Measurements from ENCODE around the gene FKBP15.
A peak's percentile ranks its signal among the peaks of the same experiment; 100 is the strongest.

The FKBP15 gene

DNA sequence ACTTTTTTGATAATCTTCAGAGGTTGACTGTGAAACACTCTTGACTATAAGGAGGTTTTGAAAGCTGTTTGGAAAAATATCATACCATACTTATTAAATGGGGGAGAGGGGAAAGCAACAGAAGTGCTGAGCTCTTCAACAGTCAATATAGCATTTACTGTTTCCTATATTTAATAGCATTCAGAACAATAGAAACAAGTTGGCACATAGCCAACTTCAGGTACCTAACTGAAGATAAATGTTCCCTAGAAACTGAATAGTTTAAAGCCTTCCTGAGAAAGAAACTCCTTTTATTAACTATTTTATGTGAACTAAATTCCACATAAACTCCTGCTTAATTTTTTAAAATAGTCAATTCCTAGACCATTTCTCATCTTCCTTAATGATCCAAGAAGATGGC, 26.6 kb upstream of the FKBP15 start:
- TF ChIP-seq, protein P1, sequence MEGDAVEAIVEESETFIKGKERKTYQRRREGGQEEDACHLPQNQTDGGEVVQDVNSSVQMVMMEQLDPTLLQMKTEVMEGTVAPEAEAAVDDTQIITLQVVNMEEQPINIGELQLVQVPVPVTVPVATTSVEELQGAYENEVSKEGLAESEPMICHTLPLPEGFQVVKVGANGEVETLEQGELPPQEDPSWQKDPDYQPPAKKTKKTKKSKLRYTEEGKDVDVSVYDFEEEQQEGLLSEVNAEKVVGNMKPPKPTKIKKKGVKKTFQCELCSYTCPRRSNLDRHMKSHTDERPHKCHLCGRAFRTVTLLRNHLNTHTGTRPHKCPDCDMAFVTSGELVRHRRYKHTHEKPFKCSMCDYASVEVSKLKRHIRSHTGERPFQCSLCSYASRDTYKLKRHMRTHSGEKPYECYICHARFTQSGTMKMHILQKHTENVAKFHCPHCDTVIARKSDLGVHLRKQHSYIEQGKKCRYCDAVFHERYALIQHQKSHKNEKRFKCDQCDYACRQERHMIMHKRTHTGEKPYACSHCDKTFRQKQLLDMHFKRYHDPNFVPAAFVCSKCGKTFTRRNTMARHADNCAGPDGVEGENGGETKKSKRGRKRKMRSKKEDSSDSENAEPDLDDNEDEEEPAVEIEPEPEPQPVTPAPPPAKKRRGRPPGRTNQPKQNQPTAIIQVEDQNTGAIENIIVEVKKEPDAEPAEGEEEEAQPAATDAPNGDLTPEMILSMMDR (IDR thresholded peaks at IDR 0.05; ENCODE audit: control insufficient read depth, extremely low read depth, insufficient read depth): no peak
- no peak overlapping the region for H3K4me3 ChIP-seq (ENCODE audit: low read depth, low read length)
- no peak for DNase-seq (ENCODE audit: low read depth)

DNA sequence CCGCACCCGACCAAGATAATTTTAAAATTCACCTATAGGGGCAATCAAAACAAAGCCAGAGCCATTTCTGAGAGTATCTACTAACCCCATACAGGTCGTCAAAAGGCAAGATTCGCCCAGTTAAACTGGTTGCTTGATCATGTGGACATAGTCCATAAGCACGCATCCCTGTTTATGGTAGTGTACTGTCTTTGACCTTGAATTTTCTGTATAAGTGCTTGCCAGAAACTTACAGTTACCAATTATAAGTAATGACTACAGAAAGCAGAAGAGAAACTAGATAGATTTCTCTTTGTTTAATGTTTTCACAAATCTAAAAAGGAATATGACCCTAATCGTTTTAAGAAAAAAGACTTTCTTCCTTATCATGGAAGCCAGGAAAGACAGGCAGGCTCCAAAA, 25.9 kb upstream of the FKBP15 start:
- H3K4me3 ChIP-seq (ENCODE audit: low read depth, low read length): no peak overlapping the region
- no peak for DNase-seq (ENCODE audit: low read depth)
- TF ChIP-seq, protein P1 (IDR thresholded peaks at IDR 0.05; ENCODE audit: control insufficient read depth, extremely low read depth, insufficient read depth): no peak

DNA sequence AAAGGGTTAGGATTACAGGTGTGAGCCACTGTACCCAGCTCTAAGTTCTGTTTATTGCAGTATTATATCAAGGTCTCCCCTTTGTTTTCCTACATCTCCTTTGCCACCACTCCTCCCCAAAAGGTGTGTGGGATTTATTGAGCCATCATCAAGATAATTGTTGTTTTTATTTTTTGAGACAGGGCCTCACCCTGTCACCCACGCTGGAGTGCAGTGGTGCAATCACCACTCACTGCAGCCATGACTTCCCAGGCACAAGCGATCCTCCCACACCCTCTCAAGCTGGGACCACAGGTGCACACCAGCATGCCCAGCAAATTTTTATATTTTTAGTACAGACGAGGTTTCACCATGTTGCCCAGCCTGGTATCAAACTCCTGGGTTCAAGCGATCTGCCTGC, 24.8 kb upstream of the FKBP15 start:
- TF ChIP-seq, protein P1 (IDR thresholded peaks at IDR 0.05; ENCODE audit: control insufficient read depth, extremely low read depth, insufficient read depth): no peak
- no peak overlapping the region for H3K4me3 ChIP-seq (ENCODE audit: low read depth, low read length)

DNA sequence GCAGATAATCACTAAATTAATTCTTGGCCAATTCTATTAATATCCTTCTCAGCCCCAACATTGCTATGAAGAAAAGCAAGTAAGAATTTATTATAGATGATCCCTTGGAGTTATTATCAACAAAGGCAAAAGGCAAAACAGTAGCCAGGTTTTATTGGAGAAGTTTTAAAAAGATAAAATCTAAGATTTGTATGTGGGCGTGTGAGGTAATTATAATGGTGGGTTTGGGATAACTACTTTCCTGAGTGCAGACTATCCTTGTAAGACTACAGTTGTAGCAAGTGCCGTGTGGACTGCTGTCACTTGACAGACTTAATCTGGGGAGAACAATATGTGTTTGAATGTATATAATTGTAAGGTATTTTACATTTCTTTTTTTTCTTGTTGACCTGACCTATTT, 23.5 kb upstream of the FKBP15 start:
- TF ChIP-seq, protein P1 (IDR thresholded peaks at IDR 0.05; ENCODE audit: control insufficient read depth, extremely low read depth, insufficient read depth): no peak
- no peak overlapping the region for H3K4me3 ChIP-seq (ENCODE audit: low read depth, low read length)
- DNase-seq (ENCODE audit: low read depth): no peak

More for the DNA sequence above, 24.8 kb upstream of the FKBP15 start:
- DNase-seq (ENCODE audit: low read depth): no peak

DNA sequence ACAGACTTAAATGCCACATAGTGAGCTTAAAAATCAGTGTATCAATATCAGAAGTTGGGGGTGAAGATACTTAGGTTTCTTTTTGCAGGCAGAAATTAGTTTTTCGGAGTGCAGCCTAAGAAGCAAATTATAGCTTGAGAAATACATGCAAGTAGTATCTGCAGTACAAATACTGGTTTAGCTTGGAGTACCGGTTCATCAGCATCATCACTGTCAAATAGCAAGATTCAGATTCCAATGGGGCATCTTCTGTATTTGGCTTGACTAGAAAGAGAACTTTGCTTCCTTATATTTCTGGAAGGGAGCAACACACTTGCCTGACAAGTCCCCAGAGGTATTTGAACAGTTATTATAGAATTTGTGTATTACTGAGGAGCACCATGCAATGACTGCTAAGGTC, 20.1 kb upstream of the FKBP15 start:
- peak; percentile 36 for DNase-seq (ENCODE audit: low read depth)
- TF ChIP-seq, protein P1 (IDR thresholded peaks at IDR 0.05; ENCODE audit: control insufficient read depth, extremely low read depth, insufficient read depth): no peak

DNA sequence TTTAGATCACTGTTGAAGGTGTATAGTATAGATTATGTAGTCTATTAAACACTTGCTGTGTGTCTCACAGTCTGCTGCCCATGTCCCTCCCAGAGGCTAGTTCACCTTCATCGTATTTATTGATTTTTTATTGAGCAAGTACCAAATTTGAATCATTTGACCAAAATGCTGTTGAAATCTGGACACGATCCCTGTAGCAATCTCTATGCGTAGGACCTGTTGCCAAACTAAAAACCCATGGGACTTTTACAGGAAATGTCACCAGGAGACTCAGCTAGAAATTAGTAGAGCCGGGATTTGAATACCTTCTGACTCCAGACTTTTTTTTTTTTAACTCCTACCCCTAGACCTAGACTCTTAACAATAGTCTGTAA, 17.8 kb upstream of the FKBP15 start:
- DNase-seq (ENCODE audit: low read depth): no peak
- no peak overlapping the region for H3K4me3 ChIP-seq (ENCODE audit: low read depth, low read length)
- TF ChIP-seq, protein P1 (IDR thresholded peaks at IDR 0.05; ENCODE audit: control insufficient read depth, extremely low read depth, insufficient read depth): no peak

More for the DNA sequence above, 20.1 kb upstream of the FKBP15 start:
- no peak overlapping the region for H3K4me3 ChIP-seq (ENCODE audit: low read depth, low read length)

DNA sequence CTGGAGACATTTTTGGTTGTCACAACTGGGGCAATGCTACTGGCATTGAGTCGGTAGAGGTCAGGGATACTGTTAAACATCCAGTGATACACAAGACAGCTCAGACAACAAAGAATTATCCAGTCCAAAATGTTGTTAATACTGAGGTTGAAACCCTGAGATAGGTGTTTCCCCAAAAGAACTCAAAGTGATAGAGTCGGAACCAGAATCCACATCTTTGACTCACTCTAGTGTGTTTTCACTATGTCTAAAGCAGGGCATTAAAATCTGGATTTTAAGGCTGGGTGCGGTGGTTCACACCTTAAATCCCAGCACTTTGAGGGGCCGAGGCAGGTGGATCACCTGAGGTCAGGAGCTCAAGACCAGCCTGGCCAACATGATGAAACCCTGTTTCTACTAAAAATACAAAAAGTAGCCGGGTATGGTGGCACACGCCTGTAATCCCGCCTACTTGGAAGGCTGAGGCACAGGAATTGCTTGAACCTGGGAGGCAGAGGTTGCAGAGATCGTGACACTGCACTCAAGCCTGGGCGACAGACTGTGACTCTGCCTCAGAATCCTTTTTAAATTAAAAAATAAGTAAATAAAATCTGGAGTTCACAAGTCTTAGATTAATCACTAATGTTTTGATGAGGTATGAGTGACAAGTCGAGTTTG, 17.3 kb upstream of the FKBP15 start:
- TF ChIP-seq, protein P1 (IDR thresholded peaks at IDR 0.05; ENCODE audit: control insufficient read depth, extremely low read depth, insufficient read depth): no peak
- DNase-seq (ENCODE audit: low read depth): no peak
- no peak overlapping the region for H3K4me3 ChIP-seq (ENCODE audit: low read depth, low read length)
